Trophoblast cell (in vitro differentiated cells and primary cell): ENCODE results near the gene KCNIP4.

Source experiments
- DNase-seq, 2 donors: peaks; one replicate each; pipeline ENCODE4 v3.0.0-alpha.2; 2016
- H2AFZ ChIP-seq: 2 replicates; pipeline ENCODE4 v1.6.1; 2013; ENCODE audit warnings: low read length, moderate library complexity, mild to moderate bottlenecking; ENCODE audit not compliant: insufficient read depth, poor library complexity
- H2AK5ac ChIP-seq: 2 replicates; pipeline ENCODE4 v1.6.1; 2013; ENCODE audit warnings: mild to moderate bottlenecking, low read length
- H2BK120ac ChIP-seq: 2 replicates; pipeline ENCODE4 v1.6.1; 2013; ENCODE audit warnings: low read length, mild to moderate bottlenecking, moderate library complexity; ENCODE audit not compliant: insufficient read depth, poor library complexity
- H2BK12ac ChIP-seq: 2 replicates; pipeline ENCODE4 v1.6.1; 2013; ENCODE audit warnings: mild to moderate bottlenecking, low read length, moderate library complexity
- H2BK5ac ChIP-seq: 2 replicates; pipeline ENCODE4 v1.6.1; 2013; ENCODE audit warnings: low read length, low read depth, moderate library complexity, mild to moderate bottlenecking; ENCODE audit not compliant: poor library complexity
- H3K14ac ChIP-seq: 2 replicates; pipeline ENCODE4 v1.6.1; 2013; ENCODE audit warnings: mild to moderate bottlenecking, low read length
- H3K18ac ChIP-seq: 2 replicates; pipeline ENCODE4 v1.6.1; 2013; ENCODE audit warnings: mild to moderate bottlenecking, low read length
- H3K23ac ChIP-seq: 2 replicates; pipeline ENCODE4 v1.6.1; 2013; ENCODE audit warnings: low read length
- H3K27ac ChIP-seq: 2 replicates; pipeline ENCODE4 v1.5.1; 2013; ENCODE audit warnings: low read depth, mild to moderate bottlenecking, inconsistent platforms, low read length, moderate library complexity
- H3K27me3 ChIP-seq: 2 replicates; pipeline ENCODE4 v1.6.1; 2013; ENCODE audit warnings: inconsistent platforms, mild to moderate bottlenecking, low read length, moderate library complexity; ENCODE audit not compliant: insufficient read depth
- H3K36me3 ChIP-seq, 2 experiments: 1 replicate in 1 of 2; 2 replicates in 1 of 2; pipeline ENCODE4 v1.6.1; 2013; ENCODE audit warnings: low read length in 2 of 2, mild to moderate bottlenecking in 2 of 2, moderate library complexity in 1 of 2; ENCODE audit not compliant: insufficient read depth in 2 of 2, control insufficient read depth in 1 of 2
- H3K4ac ChIP-seq: 2 replicates; pipeline ENCODE4 v1.6.1; 2013; ENCODE audit warnings: low read depth, mild to moderate bottlenecking, low read length, moderate library complexity
- H3K4me1 ChIP-seq, 2 experiments: 1 replicate in 1 of 2; 2 replicates in 1 of 2; pipeline ENCODE4 v1.6.1; 2013; ENCODE audit warnings: low read length in 2 of 2, mild to moderate bottlenecking in 2 of 2, moderate library complexity in 1 of 2; ENCODE audit not compliant: insufficient read depth in 2 of 2, control insufficient read depth in 1 of 2
- H3K4me2 ChIP-seq: 2 replicates; pipeline ENCODE4 v1.6.1; 2013; ENCODE audit warnings: inconsistent platforms, mild to moderate bottlenecking, low read length, moderate library complexity
- H3K4me3 ChIP-seq: 2 replicates; pipeline ENCODE4 v1.5.1; 2013; ENCODE audit warnings: mild to moderate bottlenecking, low read depth, low read length, inconsistent platforms
- H3K79me1 ChIP-seq: one replicate; pipeline ENCODE4 v1.6.1; 2013; ENCODE audit warnings: low read length
- H3K79me2 ChIP-seq: 2 replicates; pipeline ENCODE4 v1.6.1; 2013; ENCODE audit warnings: low read length, mild to moderate bottlenecking; ENCODE audit not compliant: control insufficient read depth, insufficient read depth, poor library complexity
- H3K9ac ChIP-seq: 2 replicates; pipeline ENCODE4 v1.6.1; 2013; ENCODE audit warnings: mild to moderate bottlenecking, low read length
- H3K9me3 ChIP-seq: 2 replicates; pipeline ENCODE4 v1.6.1; 2013; ENCODE audit warnings: low read depth, mild to moderate bottlenecking, control low read depth, inconsistent platforms, low read length; ENCODE audit not compliant: insufficient read depth
- H4K12ac ChIP-seq: 2 replicates; pipeline ENCODE4 v1.6.1; 2013; ENCODE audit warnings: low read depth, mild to moderate bottlenecking, low read length, moderate library complexity
- H4K8ac ChIP-seq: 2 replicates; pipeline ENCODE4 v1.6.1; 2013; ENCODE audit warnings: low read depth, mild to moderate bottlenecking, low read length, moderate library complexity
- H4K91ac ChIP-seq: one replicate; pipeline ENCODE4 v1.6.1; 2013; ENCODE audit warnings: low read depth, mild to moderate bottlenecking, low read length, moderate library complexity
- WGBS: extraction: QIAGEN DNeasy Blood & Tissue Kit; methylation state at CpG from one replicate; pipeline ENCODE4 v1.1.7; 2013; ENCODE audit warnings: missing lambda C conversion rate; ENCODE audit not compliant: insufficient read length, insufficient coverage; ENCODE audit errors: extremely low coverage; 5-methylcytosine and 5-hydroxymethylcytosine counted together

The KCNIP4 gene

GRCh38 chr4:21768349-21769310 is 179.9 kb downstream of the KCNIP4 start:
- no peak overlapping the region for H2AFZ ChIP-seq
- H3K4me2 ChIP-seq = no peak overlapping the region
- H3K9ac ChIP-seq = no peak overlapping the region
- H2BK5ac ChIP-seq = no peak overlapping the region
- H3K27ac ChIP-seq = no peak overlapping the region
- no peak overlapping the region for H3K18ac ChIP-seq
- peak in 1 of 2 donors; percentile 72 for DNase-seq
- H3K36me3 ChIP-seq = no peaks in the 10 kb centered on the region
- no peaks in the 10 kb centered on the region for H3K27me3 ChIP-seq
- H3K79me2 ChIP-seq = no peaks in the 10 kb centered on the region
- no peak overlapping the region for H2BK120ac ChIP-seq
- no peaks in the 10 kb centered on the region for H3K9me3 ChIP-seq
- H4K12ac ChIP-seq = no peak overlapping the region
- no peak overlapping the region for H2AK5ac ChIP-seq
- no peak overlapping the region for H3K23ac ChIP-seq
- no peak overlapping the region for H2BK12ac ChIP-seq
- H3K4me3 ChIP-seq = no peak overlapping the region
- no peak overlapping the region for H4K91ac ChIP-seq
- no peaks in the 10 kb centered on the region for H3K79me1 ChIP-seq
- no peaks in the 10 kb centered on the region for H3K4me1 ChIP-seq
- no CpG with 5 or more reads among the region's 6 CpGs for WGBS
- no peak overlapping the region for H4K8ac ChIP-seq
- no peak overlapping the region for H3K14ac ChIP-seq
- no peak overlapping the region for H3K4ac ChIP-seq

- no peak overlapping the region for H3K4me2 ChIP-seq
- no peak overlapping the region for H3K9ac ChIP-seq
- H2AK5ac ChIP-seq = no peak overlapping the region
- no peak overlapping the region for H3K23ac ChIP-seq
- H2AFZ ChIP-seq = no peak overlapping the region
- H3K27ac ChIP-seq = no peak overlapping the region
- no peak overlapping the region for H4K8ac ChIP-seq
- no peak overlapping the region for H3K18ac ChIP-seq
- H4K91ac ChIP-seq = no peak overlapping the region
- no peaks in the 10 kb centered on the region for H3K27me3 ChIP-seq
- H3K4ac ChIP-seq = no peak overlapping the region
- H3K36me3 ChIP-seq = no peaks in the 10 kb centered on the region
- H3K14ac ChIP-seq = no peak overlapping the region
- no peak overlapping the region for H2BK5ac ChIP-seq
- no peak overlapping the region for H3K4me3 ChIP-seq
- peak; percentile 61 to 85 for DNase-seq
- no peak overlapping the region for H2BK120ac ChIP-seq
- H2BK12ac ChIP-seq = no peak overlapping the region
- no peak overlapping the region for H4K12ac ChIP-seq
- H3K79me1 ChIP-seq = no peaks in the 10 kb centered on the region
- no peaks in the 10 kb centered on the region for H3K79me2 ChIP-seq
- WGBS = no CpG with 5 or more reads among the region's 8 CpGs
- no peaks in the 10 kb centered on the region for H3K9me3 ChIP-seq
- no peaks in the 10 kb centered on the region for H3K4me1 ChIP-seq
These were observed 182.7 kb downstream of the KCNIP4 start for GRCh38 chr4:21765810-21766407.

- no peak overlapping the region for H3K18ac ChIP-seq
- no peak overlapping the region for H4K8ac ChIP-seq
- no peak overlapping the region for H4K91ac ChIP-seq
- no peaks in the 10 kb centered on the region for H3K27me3 ChIP-seq
- H2BK5ac ChIP-seq = no peak overlapping the region
- H3K9me3 ChIP-seq = no peaks in the 10 kb centered on the region
- no peak overlapping the region for H2AK5ac ChIP-seq
- H3K14ac ChIP-seq = no peak overlapping the region
- H3K9ac ChIP-seq = no peak overlapping the region
- no peak overlapping the region for H4K12ac ChIP-seq
- no peak overlapping the region for H3K4me2 ChIP-seq
- no peaks in the 10 kb centered on the region for H3K36me3 ChIP-seq
- no CpG with 5 or more reads among the region's 1 CpG for WGBS
- H3K4me3 ChIP-seq = no peak overlapping the region
- H2BK12ac ChIP-seq = no peak overlapping the region
- H3K79me1 ChIP-seq = no peaks in the 10 kb centered on the region
- no peak overlapping the region for H3K4ac ChIP-seq
- no peak overlapping the region for H3K27ac ChIP-seq
- no peak overlapping the region for H2BK120ac ChIP-seq
- H3K4me1 ChIP-seq = no peaks in the 10 kb centered on the region
- H2AFZ ChIP-seq = no peak overlapping the region
- no peaks in the 10 kb centered on the region for H3K79me2 ChIP-seq
- no peak for DNase-seq
- H3K23ac ChIP-seq = no peak overlapping the region
These were observed 184.7 kb downstream of the KCNIP4 start for GRCh38 chr4:21763855-21764254.

- Histone ChIP-seq H3K14ac (no peak overlapping the region), H3K9me3 (no peaks in the 10 kb centered on the region), H4K8ac (no peak overlapping the region), H2BK120ac (no peak overlapping the region), H3K4me2 (no peak overlapping the region), H2BK12ac (no peak overlapping the region), H4K12ac (no peak overlapping the region), H3K79me2 (no peaks in the 10 kb centered on the region), H3K27ac (no peak overlapping the region), H3K36me3 (no peaks in the 10 kb centered on the region), H3K27me3 (no peaks in the 10 kb centered on the region), H3K23ac (no peak overlapping the region), H3K4ac (no peak overlapping the region), H3K4me3 (no peak overlapping the region), H2AFZ (no peak overlapping the region), H2AK5ac (no peak overlapping the region), H3K79me1 (no peaks in the 10 kb centered on the region), H3K9ac (no peak overlapping the region), H4K91ac (no peak overlapping the region), H2BK5ac (no peak overlapping the region), H3K18ac (no peak overlapping the region), H3K4me1 (peaks cover 0 to 5% of the 10 kb centered on the region in 2 experiments)
- DNase-seq = peak in 1 of 2 donors; percentile 28
- WGBS = no CpG with 5 or more reads among the region's 2 CpGs
These were observed 191.3 kb downstream of the KCNIP4 start for GRCh38 chr4:21757248-21757647.
